Stimulated activated CD4-positive, alpha-beta T cell treated with anti-CD3 and anti-CD28 coated beads, Interleukin-12 subunit alpha, Interleukin-12 subunit beta, amount 100 ng/mL, for 24 hours (primary cell): ENCODE measurements around the gene SLC6A1.

Experiments
- DNase-seq, 2 experiments: peaks; one replicate each; pipeline ENCODE4 v3.0.0-alpha.2; 2020; ENCODE audit warnings: low read depth in 2 of 2

The SLC6A1 gene

DNA sequence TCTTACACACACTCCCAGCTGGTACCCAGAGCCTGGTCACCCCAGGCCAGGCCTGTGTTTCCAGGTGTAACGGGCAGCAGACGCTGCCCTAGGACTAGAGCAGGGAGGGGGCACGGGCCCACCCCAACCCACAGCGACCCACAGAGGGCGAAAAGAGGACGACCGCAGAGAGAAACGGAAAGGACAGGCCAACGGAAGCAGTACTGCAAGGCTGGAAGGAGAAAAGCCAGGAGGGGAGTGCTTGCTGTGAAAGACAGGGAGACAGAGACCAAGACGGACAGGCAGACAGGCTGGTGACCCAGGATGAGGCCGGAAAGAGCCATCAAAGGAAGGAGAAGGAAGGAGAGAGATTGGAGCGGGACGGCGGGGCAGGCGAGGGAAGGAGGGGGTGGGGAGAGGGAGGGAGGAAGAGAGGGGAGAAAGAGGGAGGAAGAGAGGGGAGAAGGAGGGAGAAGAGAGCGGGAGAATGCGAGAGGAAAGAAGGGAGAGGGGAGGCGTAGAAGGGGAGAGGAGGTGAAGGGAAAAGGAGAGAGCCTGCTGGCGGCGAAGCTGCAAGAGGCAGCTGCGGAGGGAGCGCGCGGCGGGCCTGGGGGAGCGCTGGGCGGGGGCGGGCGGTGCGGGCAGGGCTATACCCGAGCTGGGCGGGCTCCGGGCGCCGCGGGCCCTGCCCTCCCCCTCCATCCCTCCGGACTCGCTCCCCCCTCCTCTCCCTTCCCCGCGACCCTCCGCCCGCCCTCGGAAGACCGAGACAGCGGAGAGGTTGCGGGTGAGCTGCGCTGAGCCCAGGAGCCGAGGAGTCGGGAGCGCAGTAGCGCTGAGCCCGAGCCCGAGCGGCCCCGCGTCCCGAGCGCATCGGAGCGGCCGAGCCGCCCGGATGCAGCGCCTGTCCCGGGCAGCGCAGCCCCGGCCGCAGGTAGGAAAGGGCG is at the start of gene SLC6A1:
Gene SLC6A1 (plus strand): TSS at position 732 of the 926 bp plus-strand sequence. CDS start 24,464 bp downstream, outside the sequence.
- DNase-seq: no peak

DNA sequence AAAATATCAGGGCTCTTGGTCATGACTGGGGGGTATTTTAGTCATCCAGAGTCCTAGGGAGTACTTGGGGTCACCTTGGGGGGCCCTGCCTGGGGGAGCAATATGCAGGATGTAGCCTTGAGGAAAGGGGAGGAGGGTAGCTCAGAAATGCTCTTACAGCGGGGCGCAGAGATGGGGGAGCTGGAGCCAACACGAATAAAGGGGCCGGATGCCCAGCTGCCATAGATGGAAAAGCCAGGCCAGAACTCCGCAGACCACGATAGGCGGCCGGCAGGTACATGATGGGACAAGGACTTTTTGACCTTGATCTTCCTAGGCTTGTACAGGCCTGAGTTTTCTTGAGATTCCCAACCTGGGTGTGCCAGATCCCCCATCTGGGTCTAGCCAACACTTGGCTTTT is 47.7 kb upstream of the SLC6A1 start:
- DNase-seq: no peak

DNA sequence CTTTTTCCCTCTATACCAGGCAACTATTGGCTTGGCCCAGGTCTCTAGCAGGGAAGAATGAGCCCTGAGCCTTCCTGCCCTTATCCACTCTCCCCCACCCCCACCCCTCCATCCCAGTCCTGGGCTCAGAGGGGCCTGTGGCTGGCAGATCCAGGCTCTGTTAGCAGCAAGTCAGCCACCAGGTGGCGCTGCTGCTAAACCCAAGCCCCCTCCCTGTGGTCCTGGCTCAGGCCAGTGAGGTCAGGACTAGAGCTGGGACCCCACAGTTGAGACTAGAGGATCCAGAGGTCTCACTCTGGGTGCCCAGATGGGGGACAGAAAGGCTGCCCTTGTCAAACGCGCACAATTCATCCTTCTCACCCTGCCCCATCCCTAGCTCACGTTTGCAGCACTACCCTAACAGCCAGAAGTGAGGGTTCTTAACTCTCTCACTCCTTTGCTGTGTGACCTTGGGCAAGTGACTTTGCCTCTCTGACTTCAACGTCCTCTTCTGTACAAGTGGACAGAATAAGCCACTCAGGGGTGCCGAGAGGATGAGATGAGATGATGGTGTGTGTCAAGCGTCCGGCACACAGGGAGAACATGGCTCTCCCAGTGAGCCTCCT is 46.8 kb upstream of the SLC6A1 start:
- peak; percentile 4 to 40 for DNase-seq

DNA sequence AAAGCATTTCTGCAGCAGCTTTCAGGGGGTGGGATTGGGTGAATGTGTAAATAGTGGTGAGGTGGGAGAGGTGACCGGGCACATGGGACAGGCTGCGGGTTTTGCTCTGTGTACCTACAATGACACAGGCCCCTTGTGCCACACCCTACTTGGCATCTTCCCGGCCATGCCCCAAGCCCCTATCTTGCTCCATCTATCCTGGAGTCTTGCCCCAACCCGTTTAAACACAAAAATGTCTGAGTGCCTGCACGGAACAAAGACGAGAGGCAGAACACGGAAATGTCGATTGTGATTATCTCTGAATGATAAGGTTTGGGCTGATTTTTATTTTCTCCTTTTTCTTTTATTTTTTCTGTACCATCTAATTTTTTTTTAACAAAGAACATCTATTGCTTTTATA is 46.0 kb upstream of the SLC6A1 start:
- DNase-seq: no peak

DNA sequence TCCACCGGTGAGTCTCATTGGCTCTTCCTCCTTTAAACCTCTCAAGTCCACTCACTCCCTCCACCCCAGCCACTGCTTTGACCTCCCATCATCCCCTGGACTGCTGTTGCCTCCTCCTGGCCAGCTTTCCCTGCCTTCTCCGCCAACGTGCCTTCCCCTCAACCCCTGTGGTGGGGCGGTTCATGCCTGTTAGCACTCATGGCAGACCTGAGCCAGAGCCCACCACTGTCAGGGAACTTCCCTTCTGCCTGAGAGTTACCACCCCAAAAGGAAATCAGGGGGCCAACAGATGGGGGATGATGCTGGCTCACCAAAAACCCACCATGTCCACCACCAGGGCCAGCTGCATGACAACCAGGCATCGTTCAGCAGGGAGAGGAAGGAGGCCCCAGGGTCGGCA is 44.2 kb upstream of the SLC6A1 start:
- DNase-seq: no peak

DNA sequence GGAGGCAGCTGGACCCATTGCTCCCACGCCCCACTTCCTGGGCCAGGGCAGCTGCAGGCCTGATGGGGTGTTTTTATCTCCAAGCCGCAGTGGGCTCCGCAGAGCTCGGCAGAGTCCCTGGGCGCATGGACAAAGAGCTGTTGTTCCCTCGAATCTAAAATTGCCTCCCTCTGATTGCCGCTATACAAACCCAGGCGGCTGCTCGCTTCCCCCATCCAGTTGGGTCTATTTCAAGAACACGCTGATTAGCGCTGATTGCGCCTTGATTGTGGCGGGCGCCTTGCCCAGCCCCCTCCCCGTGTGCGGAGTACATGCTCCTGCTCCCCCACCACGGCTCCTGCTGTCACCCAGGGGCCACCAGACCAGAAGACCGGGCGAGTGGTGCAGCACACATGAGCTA is 43.4 kb upstream of the SLC6A1 start:
- DNase-seq: no peak

DNA sequence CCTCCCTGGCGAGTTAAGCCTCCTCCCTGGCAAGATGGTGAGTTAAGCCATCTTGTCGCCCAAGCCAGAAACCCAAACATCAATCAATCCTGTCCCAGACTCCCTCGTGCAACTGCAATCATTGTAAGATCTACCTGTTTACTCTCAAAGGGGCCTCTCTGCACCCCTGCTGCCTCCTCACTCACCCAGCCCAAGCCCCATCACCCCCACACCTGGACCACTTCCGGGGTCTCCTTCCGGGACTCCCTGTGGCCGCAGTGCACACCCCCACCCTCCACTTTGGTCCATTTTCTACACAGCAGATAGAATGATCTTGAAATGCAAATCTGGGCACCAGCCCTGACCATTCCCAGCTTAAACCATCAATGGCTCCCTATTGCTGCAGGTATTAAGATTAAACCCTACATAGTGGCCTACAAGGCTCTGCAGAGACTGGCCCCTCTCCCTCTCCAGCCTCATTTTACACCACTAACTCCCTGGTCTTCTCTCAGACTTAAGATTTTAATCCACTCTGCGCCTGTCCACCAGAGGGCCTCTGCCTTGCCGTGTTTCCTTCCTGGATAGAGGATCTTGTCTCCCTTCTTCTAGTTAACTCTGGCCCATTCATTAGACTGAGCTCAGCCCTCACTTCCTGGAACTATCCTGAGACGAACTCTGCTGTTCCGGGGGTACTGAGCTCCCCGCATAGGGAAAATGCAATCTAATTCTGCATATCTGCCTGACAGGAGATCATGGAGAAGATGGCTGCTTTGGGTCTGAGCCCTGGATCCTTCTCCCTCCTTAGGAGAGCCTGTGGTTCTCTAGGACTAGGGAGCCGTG is 41.9 kb upstream of the SLC6A1 start:
- DNase-seq: no peak

DNA sequence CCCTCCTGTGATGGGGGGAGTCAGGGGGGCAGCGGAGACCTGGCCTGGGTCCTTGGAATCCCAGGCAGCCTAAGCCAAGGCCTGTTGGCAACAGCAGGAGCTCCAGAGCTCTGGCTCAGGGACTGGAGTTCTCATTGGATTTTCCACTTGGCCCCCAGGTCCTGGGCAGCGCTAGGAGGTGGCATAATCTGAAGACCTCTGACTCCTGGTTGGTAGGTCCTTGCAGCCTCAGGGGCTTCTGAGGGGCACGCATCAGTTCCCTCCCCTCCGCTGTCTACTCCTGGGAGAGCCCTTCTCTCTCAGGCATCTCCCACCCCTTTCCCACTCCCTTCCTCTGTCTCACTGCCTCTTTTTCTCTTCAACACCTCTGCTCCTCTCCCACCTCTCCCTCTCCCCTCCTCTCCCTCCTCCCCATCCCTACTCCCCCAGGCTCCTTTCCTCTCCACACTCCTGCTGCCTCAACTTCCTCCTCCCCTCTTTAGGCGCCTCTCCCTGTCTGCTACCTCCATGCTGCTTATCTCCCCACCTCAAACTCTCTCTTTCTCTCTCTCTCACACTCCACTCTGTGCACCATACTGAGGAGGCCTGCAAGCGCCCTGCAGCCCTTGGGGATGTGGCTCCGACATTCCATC is 41.1 kb upstream of the SLC6A1 start:
- no peak for DNase-seq

DNA sequence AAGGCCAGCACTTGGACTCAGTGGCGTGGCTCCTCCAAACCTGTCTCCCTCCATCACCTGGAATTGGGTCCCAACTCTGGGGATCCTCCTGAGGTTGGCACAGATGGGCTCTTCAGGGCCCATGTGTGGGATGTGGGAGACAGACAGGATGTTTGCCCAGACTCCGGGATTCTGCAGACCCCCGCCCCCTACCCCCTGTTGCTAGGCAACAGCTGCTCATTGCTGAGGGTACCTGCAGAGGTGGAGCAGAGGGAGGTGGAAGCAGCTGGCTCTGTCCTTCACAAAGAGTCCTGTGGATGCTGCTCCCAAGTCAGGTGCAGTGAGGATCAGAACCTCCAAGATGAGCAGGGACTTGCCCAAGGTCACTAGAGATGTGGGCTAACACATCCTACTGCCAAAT is 40.0 kb upstream of the SLC6A1 start:
- DNase-seq: no peak

DNA sequence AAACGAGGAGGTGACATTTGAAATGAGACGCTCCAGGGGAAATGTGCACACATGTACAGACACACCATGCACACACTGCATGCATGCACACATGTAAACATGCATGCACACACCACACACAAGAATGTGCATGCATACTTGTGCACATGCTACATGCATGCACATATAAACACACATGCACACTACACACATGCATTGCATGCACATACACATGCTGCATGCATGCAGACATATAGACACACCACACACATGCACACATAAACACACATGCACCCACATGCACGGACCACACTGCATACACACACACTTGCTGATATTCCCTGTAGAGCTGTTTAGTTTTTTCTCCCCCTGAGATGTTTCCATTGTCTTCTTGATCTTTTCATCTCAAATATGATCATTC is 37.8 kb upstream of the SLC6A1 start:
- no peak for DNase-seq

DNA sequence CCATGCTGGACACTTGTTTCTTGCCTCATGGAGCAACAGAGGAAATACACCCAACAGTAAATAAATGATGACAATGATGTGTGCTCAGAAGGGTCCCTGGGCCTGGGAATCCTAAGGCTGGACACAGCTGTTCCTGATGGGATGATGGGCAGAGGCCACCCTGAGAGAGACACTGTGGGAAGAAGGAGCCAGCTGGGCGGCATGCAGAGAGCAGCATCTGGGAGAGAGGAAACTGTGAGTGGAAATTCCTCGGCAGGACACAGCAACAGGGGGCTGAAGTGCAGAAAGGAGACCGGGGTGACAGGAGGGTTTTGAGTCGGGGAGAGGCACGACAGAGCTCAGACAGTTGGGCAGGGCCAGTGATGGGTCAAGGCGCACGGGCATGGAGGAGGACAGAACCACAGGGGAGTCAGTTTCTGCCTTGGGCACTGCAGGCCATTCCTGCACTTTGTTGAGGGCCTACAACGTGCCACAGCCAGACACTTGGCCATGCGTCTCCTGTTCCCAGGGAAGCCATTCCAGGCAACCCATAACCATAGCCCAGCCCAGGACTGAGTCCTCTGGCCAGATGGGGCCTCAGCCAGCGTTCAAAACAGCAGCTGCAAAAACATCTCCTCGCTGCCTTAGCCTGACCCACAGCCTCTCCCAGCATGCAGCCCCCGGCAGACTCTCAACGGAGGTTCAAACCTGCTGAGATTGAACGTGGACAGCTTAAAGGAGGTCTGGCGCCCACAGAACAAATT is 36.7 kb upstream of the SLC6A1 start:
- DNase-seq: no peak

DNA sequence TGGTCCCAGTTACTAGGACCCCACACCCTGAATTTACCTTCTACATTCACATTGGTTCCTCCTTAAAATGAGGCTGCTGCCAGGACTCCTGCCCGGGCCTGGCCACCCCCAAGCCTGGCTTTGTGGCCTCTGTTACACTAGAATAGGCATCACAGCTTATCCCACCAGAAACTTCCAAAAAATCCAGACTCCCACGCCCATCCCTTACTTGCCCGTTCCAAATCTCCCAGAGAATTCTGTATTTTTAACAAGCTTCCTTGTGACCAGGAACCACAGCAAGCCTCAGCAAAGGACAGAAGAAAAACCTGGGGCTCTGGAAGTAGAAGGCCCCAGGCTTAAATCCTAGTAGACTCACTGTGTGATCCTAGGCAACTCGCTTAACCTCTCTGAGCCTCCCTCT is 36.0 kb upstream of the SLC6A1 start:
- no peak for DNase-seq

DNA sequence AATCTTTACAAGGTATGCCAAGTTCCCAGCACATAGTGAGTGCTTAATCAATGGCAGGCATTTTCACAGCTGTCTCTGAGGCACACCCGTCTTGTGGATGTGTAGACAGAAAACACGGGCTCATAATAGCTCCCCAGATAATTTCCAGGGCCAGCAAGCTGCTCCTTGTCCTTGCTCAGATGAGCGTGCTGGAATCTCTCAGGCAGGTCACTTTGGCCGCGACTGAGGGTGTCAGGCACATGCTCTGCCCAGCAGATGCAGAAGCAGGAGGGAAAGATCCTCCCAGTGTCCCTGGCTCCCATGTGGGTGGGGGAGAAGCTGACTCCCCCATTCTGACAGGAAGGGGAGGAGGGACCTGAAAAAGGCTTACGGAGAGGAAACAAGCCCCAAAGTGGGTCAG is 35.6 kb upstream of the SLC6A1 start:
- DNase-seq: no peak

DNA sequence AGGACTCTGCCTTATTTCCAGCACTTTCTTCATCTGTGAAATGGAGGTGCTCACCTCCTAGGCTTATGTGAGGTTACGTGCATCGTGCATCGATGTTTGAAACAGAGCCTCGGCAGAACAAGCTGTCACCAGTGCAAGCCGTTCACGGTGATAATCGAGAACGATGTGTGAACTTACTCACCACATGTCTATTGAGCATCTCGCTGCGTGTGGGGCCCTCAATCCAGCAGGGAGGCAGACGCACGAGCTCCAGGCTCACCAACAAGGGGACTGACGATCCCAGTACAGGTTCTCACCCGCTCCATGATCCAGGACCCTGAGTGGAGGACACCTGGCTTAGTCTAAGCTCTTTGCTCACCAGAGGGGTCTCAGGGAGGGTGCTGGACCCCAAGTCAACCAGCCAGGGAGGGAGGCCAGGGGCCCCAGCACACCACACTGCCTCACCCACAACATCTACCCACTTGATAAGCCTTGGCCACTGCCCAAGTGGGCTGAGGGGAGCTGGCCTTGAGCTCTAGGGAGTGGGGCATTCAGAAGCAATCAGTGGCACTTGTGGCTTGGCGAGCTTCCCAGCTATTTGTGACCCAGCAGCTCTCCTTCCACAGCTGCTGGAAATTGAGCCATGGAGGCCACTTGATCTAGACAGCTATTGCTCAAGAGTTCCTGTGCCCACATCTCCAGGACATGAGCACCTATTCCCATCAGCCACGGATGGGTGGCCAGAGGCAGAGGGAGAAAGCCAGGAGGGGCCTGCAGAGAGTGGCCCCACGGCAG is 34.4 kb upstream of the SLC6A1 start:
- DNase-seq: no peak

DNA sequence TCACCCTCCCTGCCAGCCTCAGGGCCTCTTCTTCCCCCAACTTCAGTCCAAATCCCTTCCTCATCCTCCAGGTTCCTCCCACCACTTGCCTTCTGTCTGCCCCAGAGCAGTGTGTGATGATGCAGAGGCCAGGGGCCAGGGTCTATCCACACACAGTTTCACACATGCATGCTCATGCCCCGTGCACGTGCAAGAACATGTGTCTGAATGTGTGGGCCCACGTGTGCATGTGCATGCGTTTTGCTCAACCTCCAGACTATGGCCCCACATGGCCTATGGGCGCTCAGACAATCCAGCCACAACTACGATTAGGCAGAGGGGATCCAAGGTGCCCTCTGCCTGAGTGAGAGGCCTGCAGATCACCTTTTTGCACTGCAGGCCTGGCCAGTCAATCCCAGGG is 32.3 kb upstream of the SLC6A1 start:
- no peak for DNase-seq

DNA sequence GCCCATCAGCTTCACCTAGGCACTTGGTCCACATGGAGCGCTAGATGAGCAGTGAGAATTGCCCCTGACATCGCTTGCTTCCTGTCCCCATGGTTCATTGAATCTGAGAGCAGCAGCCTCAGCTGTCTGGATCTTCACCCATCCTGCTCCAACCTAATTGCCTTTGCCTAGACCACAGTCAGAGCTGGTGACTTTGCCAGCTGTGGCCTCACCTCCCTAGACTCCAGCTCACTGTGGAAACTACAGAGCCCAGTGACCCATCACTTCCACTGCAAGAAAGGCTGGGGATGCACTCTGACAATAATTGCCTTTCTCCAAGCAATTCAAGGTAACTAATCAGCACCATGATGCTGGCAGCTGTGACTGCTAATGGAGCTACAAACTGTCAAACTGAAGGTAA is 30.6 kb upstream of the SLC6A1 start:
- DNase-seq: no peak

DNA sequence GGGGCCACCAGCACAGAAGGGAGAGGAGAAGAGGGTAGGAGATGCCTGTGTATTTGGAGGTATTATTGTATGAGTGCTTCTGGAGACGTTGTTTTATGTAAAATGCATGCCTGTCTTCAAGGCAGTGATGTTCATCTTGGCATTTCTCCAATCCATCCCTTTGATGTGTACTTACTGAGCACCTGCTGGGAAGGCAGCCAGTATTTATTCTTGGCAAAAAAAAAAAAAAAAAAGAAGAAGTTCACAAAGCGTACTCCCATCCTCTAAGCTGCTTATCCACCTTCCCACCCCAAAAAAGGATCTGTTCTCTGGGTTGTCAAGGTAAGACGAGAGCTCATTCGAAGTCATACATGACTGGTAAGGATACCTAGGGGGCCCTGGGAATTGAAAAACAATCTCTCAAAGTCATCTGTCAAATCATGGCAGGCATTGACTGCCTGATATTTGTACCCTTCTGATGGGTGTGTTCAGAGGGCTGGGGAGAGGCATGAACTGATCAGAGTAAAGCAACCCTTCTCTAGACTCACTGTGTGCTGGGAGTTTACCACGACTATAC is 30.0 kb upstream of the SLC6A1 start:
- no peak for DNase-seq

DNA sequence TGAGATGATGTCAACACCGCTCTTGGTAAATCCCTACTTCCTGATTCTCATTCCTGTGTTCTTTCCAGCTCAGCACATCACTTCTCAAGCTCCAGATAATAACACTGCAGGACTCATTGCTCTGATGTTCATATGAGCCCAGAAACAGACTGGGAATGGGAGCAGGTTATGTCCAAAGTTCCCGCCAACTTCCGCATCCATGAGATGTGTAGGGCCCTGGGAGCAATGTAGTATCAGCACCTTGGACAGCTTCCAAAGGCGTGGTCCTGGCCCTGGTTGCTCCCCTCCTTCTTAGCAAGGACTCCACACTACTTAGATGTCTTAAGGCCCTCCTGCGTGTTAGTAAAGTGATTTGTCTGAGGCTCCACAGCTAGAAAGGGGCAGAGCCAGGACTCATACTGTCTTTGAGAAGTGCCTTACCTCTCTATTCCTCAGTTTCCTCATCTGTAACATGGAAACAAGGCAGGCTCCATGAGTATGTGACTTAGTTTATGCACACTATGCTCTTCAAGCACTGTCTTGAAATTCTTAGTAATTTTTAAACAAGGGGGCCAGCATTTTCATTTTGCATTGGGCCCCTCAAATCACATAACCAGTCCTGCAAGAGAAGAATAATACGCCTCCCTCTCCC is 27.9 kb upstream of the SLC6A1 start:
- no peak for DNase-seq

DNA sequence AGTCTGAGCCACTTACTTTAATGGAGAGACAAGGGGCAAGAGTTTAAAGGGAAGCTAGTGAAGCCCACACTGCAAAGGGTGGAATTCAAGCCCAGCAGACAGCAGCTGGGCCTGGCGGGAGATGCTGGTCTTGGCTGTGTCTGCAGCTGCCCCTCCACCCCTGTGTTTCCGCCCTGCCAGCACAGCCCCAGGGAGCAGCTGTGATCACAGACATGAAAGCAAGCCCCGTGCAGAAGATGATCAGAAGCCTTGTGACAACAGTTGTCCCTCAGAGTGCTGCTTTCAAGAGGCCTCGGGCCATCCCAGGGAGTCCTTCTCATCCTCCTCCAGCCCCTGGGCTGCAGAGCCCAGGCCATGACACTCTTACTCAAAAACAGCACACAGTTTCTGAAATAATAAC is 24.1 kb upstream of the SLC6A1 start:
- no peak for DNase-seq
